HG03108 (cell line): ENCODE data around the gene WDR48.

Experiments used
- ATAC-seq: cut with Tn5 transposase; IDR thresholded peaks from one replicate; pipeline ENCODE4 v1.9.1; 2021; ENCODE audit warnings: moderate library complexity; ENCODE audit not compliant: unreplicated experiment

The WDR48 gene

DNA sequence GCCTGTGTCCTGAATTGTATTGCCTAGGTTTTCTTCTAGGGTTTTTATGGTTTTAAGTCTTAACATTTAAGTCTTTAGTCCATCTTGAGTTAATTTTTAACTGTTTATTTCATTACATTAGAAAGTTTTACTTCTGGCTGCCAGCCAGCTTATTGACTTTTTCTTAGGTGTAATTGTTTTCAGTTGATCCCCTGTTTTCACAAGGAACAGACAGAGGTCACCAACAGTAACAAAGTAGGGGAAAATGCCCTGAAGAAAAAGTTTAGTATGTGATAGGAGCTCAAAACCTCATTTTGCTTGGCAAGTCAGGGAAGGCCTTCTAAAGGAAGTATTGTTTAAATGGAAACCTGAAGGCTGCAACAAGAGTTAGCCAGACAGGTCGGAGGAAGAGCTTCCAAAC lies 10.4 kb downstream of the WDR48 start:
- ATAC-seq: no peak

GRCh38 chr3:39063143-39063542 lies 11.3 kb downstream of the WDR48 start:
- ATAC-seq: no peak

GRCh38 chr3:39064646-39065045 lies 12.8 kb downstream of the WDR48 start:
- no peak for ATAC-seq

GRCh38 chr3:39065197-39065596 lies 13.4 kb downstream of the WDR48 start:
- peak; percentile 88 for ATAC-seq

- no peak for ATAC-seq
Measured at GRCh38 chr3:39067286-39067685, 15.5 kb downstream of the WDR48 start.

DNA sequence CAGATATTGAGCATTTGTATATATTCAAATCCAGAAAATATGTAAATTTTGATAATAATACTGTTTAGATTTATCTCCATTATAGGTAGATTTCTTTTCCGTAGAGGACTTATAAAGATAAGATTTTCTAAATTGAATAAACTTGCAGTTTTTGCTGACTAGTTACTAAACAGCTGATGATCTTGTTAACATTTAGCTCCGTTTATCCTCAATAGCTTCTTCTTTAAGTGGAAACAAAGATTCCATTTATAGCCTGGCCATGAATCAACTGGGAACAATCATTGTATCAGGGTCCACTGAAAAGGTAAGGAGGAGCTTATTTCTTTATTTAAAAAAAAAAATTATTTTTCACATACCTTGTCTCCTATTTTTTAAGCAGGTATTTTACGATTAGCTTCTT lies 16.7 kb downstream of the WDR48 start:
- ATAC-seq: no peak

GRCh38 chr3:39075910-39076309 lies 24.1 kb downstream of the WDR48 start:
- no peak for ATAC-seq

GRCh38 chr3:39079530-39079929 lies 27.7 kb downstream of the WDR48 start:
- ATAC-seq: no peak

GRCh38 chr3:39080026-39080425 lies 28.2 kb downstream of the WDR48 start:
- no peak for ATAC-seq

- ATAC-seq: no peak
Measured at GRCh38 chr3:39082666-39083313, 31.0 kb downstream of the WDR48 start.

- peak; percentile 46 for ATAC-seq
Measured at GRCh38 chr3:39086144-39086543, 34.3 kb downstream of the WDR48 start.

- no peak for ATAC-seq
Measured at GRCh38 chr3:39088456-39088855, 36.6 kb downstream of the WDR48 start.

DNA sequence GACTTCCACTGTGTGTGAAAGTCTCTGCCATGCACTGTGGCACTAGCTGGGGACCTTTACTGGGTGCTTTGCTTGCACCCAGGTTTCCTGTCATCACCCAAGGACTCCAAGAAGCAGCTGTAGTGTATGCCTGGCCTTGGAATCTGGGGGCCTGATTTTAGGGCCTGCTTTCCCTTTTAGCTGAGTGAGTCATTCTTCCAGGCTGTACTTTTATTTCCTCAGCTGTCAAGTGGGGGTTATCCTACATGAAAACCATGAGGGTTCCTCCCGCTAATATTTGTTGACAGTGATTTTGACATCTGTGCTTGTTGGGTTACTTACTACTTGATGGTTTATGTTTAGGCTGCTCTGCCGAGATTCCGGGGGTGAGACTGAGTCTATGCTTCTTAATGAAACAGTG lies 37.1 kb downstream of the WDR48 start:
- ATAC-seq: no peak

GRCh38 chr3:39090922-39091321 lies 39.1 kb downstream of the WDR48 start:
- ATAC-seq: no peak

- no peak for ATAC-seq
Measured at GRCh38 chr3:39094851-39095677, 43.2 kb downstream of the WDR48 start.

- no peak for ATAC-seq
Measured at GRCh38 chr3:39095778-39096177, 44.0 kb downstream of the WDR48 start.

DNA sequence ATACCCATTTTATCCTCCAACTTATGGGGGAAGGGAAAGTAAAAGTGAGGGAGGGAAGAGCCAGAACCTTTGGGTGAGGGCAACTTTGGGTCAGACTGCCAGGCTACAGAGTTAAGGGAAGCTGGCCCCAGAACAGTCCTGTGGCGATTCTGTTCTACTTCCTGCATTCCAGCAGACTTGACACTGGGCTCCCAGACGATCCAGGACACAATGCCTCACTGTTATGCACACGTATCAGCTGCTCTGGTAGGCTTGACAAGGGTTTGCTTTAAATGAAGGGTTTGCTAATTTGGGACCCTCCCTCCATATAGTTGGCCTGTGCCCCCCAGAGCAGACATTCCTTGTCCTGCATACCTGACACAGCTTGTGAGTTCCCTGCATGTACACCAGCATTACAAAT lies 45.0 kb downstream of the WDR48 start:
- ATAC-seq: no peak

- no peak for ATAC-seq
Measured at GRCh38 chr3:39097716-39098472, 46.1 kb downstream of the WDR48 start.

- no peak for ATAC-seq
Measured at GRCh38 chr3:39098473-39099000, 46.7 kb downstream of the WDR48 start.

DNA sequence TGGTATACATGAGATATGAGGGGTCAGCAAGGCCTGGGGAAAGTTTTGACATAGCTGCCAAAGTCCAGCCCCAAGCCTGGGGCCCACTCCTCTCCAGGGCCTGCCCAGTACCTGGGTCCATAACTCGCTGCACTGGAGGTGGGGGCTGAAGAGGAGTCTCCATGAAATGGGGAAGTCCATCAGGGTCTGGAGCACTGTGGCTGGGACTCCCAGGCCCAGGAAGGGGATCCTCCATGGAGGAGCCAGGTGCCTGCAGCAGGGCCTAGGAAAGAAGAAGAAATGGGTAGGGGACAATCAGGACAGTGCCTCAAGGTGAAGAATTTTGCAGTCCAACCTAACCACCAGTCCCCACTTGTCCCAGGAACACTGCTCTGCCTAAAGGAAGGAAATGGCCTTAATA lies 47.4 kb downstream of the WDR48 start:
- ATAC-seq: no peak

GRCh38 chr3:39099738-39100499 lies 48.1 kb downstream of the WDR48 start:
- no peak for ATAC-seq
